Fibroblast of peridontal ligament (primary cell): ENCODE measurements around the gene DBNL.

Experiments
- DNase-seq: peaks from one replicate; pipeline ENCODE4 v3.0.0-alpha.2; 2010; ENCODE audit errors: extremely low read depth

Gene DBNL

GRCh38 chr7:44061645-44062179, 17.2 kb downstream of the DBNL start:
- DNase-seq = no peak

- DNase-seq = no peak
Observed at GRCh38 chr7:44062180-44062902, 17.8 kb downstream of the DBNL start.

- DNase-seq = no peak
Observed at GRCh38 chr7:44062903-44063295, 18.4 kb downstream of the DBNL start.

GRCh38 chr7:44063547-44063893, 19.0 kb downstream of the DBNL start:
- DNase-seq = no peak

GRCh38 chr7:44063894-44064651, 19.6 kb downstream of the DBNL start:
- no peak for DNase-seq

- no peak for DNase-seq
Observed at GRCh38 chr7:44064791-44065430, 20.4 kb downstream of the DBNL start.

GRCh38 chr7:44065431-44066110, 21.1 kb downstream of the DBNL start, which contains the start of gene PGAM2:
Gene PGAM2 (minus strand): TSS chr7:44065567. CDS start chr7:44065529, 38 bp downstream.
- no peak for DNase-seq

GRCh38 chr7:44066111-44066460, 21.6 kb downstream of the DBNL start:
- DNase-seq = no peak

- no peak for DNase-seq
Observed at GRCh38 chr7:44066494-44067063, 22.1 kb downstream of the DBNL start.

GRCh38 chr7:44067064-44067951, 22.8 kb downstream of the DBNL start:
- no peak for DNase-seq

GRCh38 chr7:44068054-44068453, 23.6 kb downstream of the DBNL start:
- DNase-seq = no peak

- no peak for DNase-seq
Observed at GRCh38 chr7:44071726-44072363, 27.3 kb downstream of the DBNL start.

GRCh38 chr7:44072364-44073231, 28.1 kb downstream of the DBNL start:
- DNase-seq = peak; percentile 79

- no peak for DNase-seq
Observed at GRCh38 chr7:44073664-44074348, 29.3 kb downstream of the DBNL start.

- DNase-seq = no peak
Observed at GRCh38 chr7:44074349-44074695, 29.8 kb downstream of the DBNL start.

- no peak for DNase-seq
Observed at GRCh38 chr7:44075296-44076075, 31.0 kb downstream of the DBNL start.

GRCh38 chr7:44076101-44076895, 31.8 kb downstream of the DBNL start:
- no peak for DNase-seq
